ENCODE measurements around the gene NDFIP2. TPM values are rescaled to one million over a fixed set of nuclear protein-coding genes. Genes with fewer than 3 reads are reported as not detected.

Gene NDFIP2
- total and polyA plus RNA-seq, 5 experiments from 2014 or later: 0.57 to 3.1 (median 1.9) TPM

GRCh38 chr13:79468402-79468801 is 12.6 kb upstream of the NDFIP2 start:
- no peaks in the 10 kb centered on the region for H3K27me3 Mint-ChIP-seq
- no peaks in the 10 kb centered on the region for H3K4me1 Mint-ChIP-seq
- POLR2A ChIA-PET: no interaction called here
- no peak overlapping the region for H3K4me3 Mint-ChIP-seq
- DNase-seq (no peak), ATAC-seq (no peak)
- no peaks in the 10 kb centered on the region for H3K9me3 Mint-ChIP-seq
- H3K36me3 Mint-ChIP-seq: no peaks in the 10 kb centered on the region
- H3K27ac Mint-ChIP-seq: no peak overlapping the region

DNA sequence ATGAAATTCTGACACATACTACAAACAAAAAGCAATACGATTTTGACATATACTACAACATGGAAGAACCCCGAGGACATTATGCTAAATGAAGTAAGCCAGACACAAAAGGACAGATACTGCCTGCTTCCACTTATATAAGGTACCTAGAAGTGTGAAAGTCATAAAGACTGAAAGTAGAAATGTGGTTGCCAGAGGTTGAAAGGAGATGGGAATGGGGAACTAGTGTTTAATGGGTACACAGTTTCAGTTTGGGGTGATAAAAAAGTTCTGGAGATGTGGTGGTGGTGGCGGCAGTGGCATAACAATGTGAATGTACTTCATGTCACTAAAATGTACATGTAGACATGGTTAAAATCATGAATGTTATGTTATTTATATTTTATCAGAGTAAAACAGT is 12.1 kb upstream of the NDFIP2 start:
- H3K4me1 Mint-ChIP-seq: no peaks in the 10 kb centered on the region
- no peaks in the 10 kb centered on the region for H3K27me3 Mint-ChIP-seq
- no peaks in the 10 kb centered on the region for H3K9me3 Mint-ChIP-seq
- no peaks in the 10 kb centered on the region for H3K36me3 Mint-ChIP-seq
- DNase-seq (no peak), ATAC-seq (no peak)
- no peak overlapping the region for H3K4me3 Mint-ChIP-seq
- POLR2A ChIA-PET: no interaction called here
- H3K27ac Mint-ChIP-seq: no peak overlapping the region

DNA sequence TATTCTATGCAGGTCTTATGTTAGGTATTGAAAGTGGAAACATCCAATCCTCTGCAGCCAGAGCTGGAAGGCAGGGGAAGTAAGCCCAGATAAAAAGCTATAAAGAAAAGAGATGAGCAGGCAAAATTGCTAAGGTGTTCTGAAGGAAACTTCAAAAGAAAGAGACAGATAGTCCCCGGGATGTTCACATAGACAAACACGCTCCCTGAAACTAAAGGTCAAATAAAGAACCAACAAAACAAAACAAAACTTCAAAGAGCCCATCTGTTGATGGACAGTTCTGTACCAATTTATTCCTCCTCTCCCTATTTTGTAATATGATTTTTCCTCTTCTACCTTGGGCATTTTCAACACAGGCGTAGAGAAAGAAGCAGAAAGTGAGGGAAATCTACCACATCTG is 11.3 kb upstream of the NDFIP2 start:
- no peaks in the 10 kb centered on the region for H3K36me3 Mint-ChIP-seq
- POLR2A ChIA-PET: no interaction called here
- no peaks in the 10 kb centered on the region for H3K4me1 Mint-ChIP-seq

GRCh38 chr13:79470666-79471065 is 10.3 kb upstream of the NDFIP2 start:
- Mint-ChIP-seq H3K36me3 (no peaks in the 10 kb centered on the region), H3K4me1 (no peaks in the 10 kb centered on the region), H3K9me3 (peaks cover 0 to 4% (median 0%) of the 10 kb centered on the region in 9 donors), H3K4me3 (no peak overlapping the region), H3K27me3 (peaks cover 0 to 7% (median 0%) of the 10 kb centered on the region in 5 donors), H3K27ac (no peak overlapping the region)
- POLR2A ChIA-PET: no interaction called here
- ATAC-seq (no peak), DNase-seq (no peak)

More for the DNA sequence above, 11.3 kb upstream of the NDFIP2 start:
- Mint-ChIP-seq H3K9me3 (peaks cover 0 to 3% (median 0%) of the 10 kb centered on the region in 9 donors), H3K27me3 (peaks cover 0 to 4% (median 0%) of the 10 kb centered on the region in 5 donors), H3K27ac (no peak overlapping the region), H3K4me3 (no peak overlapping the region)
- no peak for ATAC-seq
- no peak for DNase-seq

DNA sequence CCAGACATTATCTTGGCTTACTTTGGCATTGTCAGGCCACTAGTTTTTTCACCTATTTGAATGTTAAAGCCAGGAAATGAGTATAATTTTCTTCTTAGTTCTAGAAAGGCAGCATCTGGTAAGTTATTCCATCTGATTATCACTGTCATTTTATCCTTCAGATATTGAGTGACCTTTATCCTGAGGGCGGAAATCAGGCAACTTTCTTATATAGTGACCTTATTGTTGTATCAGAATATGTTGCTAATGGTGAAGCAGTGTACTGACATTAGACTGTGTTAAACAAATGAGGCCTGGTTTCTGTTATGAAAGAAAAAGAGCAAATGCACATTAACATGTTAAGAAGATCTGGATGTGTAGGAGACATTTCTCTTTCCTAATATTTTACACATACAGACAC is 5.4 kb upstream of the NDFIP2 start:
- DNase-seq: no peak
- Mint-ChIP-seq H3K9me3 (peaks cover 0 to 4% (median 0%) of the 10 kb centered on the region in 9 donors), H3K36me3 (no peaks in the 10 kb centered on the region), H3K27me3 (peaks cover 0 to 7% (median 0%) of the 10 kb centered on the region in 5 donors), H3K27ac (no peak overlapping the region), H3K4me1 (peaks cover 3 to 15% (median 12%) of the 10 kb centered on the region in 4 donors), H3K4me3 (no peak overlapping the region)
- POLR2A ChIA-PET: no interaction called here
- no peak for ATAC-seq

DNA sequence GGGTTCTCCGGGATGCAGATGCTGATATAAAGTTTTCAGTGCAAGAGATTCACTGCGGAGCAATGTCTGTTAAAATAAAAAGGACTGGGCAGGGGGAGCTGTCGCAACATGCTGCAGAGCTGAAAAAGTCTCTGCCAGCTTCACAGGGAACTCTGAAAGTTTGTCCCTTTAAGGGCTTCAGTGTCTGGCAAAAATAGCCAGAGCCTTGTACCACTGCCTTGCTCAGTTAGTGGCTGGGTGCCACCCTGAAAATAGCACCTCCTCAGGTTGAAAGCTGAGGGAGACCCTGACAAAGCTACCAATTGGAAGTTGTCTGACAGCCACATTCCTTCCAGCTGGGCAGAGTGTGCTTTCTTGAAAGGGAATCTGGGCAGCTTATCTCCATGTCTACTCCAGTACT is 3.0 kb upstream of the NDFIP2 start:
- Mint-ChIP-seq H3K4me3 (no peak overlapping the region), H3K9me3 (peaks cover 0 to 4% (median 0%) of the 10 kb centered on the region in 9 donors), H3K36me3 (no peaks in the 10 kb centered on the region), H3K27ac (no peak overlapping the region), H3K4me1 (peaks cover 7 to 37% (median 29%) of the 10 kb centered on the region in 4 donors), H3K27me3 (peaks cover 0 to 13% (median under 1%) of the 10 kb centered on the region in 5 donors)
- ATAC-seq (no peak), DNase-seq (no peak)
- POLR2A ChIA-PET: no interaction called here

- DNase-seq (peak in 2 of 10 donors; percentile 1 to 4), ATAC-seq (peak; percentile 22 to 23)
- peak overlapping the region in 3 of 10 donors; percentile 29 to 93 (median 91) for H3K27ac Mint-ChIP-seq
- H3K4me3 Mint-ChIP-seq: peak overlapping the region; percentile 86 to 97 (median 90)
- POLR2A ChIA-PET: no interaction called here
- H3K9me3 Mint-ChIP-seq: no peaks in the 10 kb centered on the region
- H3K27me3 Mint-ChIP-seq: peaks cover 0 to 18% (median under 1%) of the 10 kb centered on the region in 5 donors
- peaks cover 11 to 44% (median 32%) of the 10 kb centered on the region in 4 donors for H3K4me1 Mint-ChIP-seq
- no peaks in the 10 kb centered on the region for H3K36me3 Mint-ChIP-seq
Observed at GRCh38 chr13:79479882-79480281, 1.1 kb upstream of the NDFIP2 start.

DNA sequence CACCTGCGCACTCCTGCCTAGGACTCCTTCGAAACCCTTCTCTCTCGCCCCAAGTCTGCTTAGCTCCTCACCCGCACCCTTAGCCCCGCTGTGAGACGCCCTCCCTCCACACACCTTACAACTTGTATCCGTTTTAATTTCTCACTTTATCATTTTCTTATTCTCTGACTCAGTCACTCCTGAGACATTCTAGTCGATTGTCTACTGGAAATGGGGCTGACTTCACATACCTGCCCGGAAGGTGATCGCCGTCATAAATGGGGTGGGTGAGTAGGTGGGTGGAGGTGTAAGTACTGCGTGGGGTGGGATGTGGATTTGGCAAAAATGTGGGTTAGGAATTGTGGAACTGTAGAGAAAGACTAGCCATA is 714 bp downstream of the NDFIP2 start:
- H3K9me3 Mint-ChIP-seq: no peaks in the 10 kb centered on the region
- H3K27ac Mint-ChIP-seq: peak overlapping the region; percentile 29 to 93 (median 86)
- peak; percentile 40 to 43 for ATAC-seq
- POLR2A ChIA-PET: interaction anchor here (0.8 to 1.2 kb wide), 2 partner anchors 49 to 76 kb away, joined by 3 read pairs; partner anchors contain the start of gene RBM26
- peak in 5 of 10 donors; percentile 2 to 28 (median 24) for DNase-seq
- H3K4me1 Mint-ChIP-seq: peaks cover 11 to 44% (median 34%) of the 10 kb centered on the region in 4 donors
- peaks cover 0 to 3% (median 0%) of the 10 kb centered on the region in 3 donors for H3K36me3 Mint-ChIP-seq
- peak overlapping the region; percentile 86 to 97 (median 90) for H3K4me3 Mint-ChIP-seq
- peaks cover 0 to 29% (median 8%) of the 10 kb centered on the region in 5 donors for H3K27me3 Mint-ChIP-seq

GRCh38 chr13:79482281-79482970 is 1.5 kb downstream of the NDFIP2 start:
- POLR2A ChIA-PET: no interaction called here
- Mint-ChIP-seq H3K27ac (peak overlapping the region in 3 of 10 donors; percentile 29 to 91 (median 87)), H3K36me3 (peaks cover 0 to 3% (median 2%) of the 10 kb centered on the region in 3 donors), H3K4me1 (peaks cover 11 to 44% (median 34%) of the 10 kb centered on the region in 4 donors), H3K27me3 (peaks cover 0 to 29% (median 8%) of the 10 kb centered on the region in 5 donors), H3K4me3 (peak overlapping the region; percentile 86 to 97 (median 90)), H3K9me3 (no peaks in the 10 kb centered on the region)
- DNase-seq: no peak
- no peak for ATAC-seq

DNA sequence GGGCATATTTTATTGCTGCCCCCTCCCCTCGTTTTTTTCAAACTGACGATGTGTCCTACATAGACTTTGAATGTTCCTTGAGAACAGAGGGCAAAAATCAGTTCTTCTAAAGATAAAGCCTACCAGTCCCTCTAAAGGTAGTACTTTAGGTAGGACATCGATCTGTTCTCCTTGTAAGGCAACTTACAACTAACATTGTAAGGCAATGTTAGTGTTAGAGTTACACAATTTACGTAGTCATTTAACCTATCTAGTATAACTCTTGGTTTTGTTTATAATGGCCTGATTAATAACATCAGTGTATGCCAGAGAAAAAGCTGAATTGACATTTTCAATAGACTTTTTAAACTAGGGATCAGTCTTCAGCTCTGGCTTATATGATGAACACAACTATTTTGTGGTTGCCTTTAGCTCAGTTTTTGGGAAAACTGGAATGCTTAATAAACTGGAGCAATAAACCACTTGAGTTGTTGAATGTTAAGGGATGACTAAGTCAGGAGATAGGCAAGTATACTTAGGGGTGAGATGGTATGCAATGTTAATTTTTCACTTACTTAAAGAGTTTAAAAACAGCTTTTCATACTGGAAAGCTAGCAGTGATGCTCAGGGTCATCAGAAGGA is 2.2 kb downstream of the NDFIP2 start:
- ATAC-seq (no peak), DNase-seq (no peak)
- H3K27ac Mint-ChIP-seq: no peak overlapping the region
- peaks cover 0 to 3% (median 2%) of the 10 kb centered on the region in 3 donors for H3K36me3 Mint-ChIP-seq
- no peaks in the 10 kb centered on the region for H3K9me3 Mint-ChIP-seq
- H3K27me3 Mint-ChIP-seq: peaks cover 0 to 29% (median 8%) of the 10 kb centered on the region in 5 donors
- POLR2A ChIA-PET: no interaction called here
- peaks cover 11 to 44% (median 34%) of the 10 kb centered on the region in 4 donors for H3K4me1 Mint-ChIP-seq
- H3K4me3 Mint-ChIP-seq: peak overlapping the region in 5 of 10 donors; percentile 17 to 37 (median 25)

DNA sequence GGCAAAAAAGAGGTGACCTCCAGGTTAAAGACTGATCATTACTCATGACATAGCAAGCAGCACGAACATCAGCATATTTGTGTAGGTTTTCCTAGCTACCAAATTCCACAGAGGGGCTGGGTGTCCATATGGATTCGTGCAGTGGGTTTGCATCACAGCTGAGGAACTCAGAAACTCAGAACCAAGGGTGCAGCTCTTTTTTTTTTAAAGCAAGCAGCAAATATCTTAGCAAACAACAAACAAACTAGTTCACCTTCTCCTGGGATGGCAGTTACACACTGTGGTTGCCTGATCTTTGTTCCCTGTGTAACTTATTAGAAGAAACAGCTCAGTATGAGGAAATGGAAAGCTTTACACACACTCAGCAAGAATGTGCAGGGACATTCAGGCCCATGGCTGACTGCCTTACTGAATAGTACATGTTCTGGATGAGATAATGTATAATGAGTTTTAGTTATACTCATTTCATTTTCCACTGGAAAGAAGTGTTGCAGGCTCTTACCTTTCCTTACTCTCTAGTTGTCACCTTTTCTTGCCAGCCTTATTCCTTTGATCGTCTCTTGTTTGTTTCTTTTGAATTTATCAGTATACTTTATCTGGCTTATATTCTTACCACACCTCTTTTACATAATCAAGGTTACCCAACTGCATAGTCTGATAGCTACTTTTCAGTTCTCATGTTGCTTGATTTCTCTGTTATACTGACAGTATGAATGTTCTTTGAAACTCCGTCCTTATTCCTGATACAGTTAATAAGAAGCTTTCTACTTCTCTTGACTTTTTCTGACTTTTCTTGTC is 4.3 kb downstream of the NDFIP2 start:
- ATAC-seq (no peak), DNase-seq (no peak)
- Mint-ChIP-seq H3K36me3 (peaks cover 0 to 10% (median 2%) of the 10 kb centered on the region in 3 donors), H3K27me3 (peaks cover 0 to 28% (median 8%) of the 10 kb centered on the region in 5 donors), H3K4me1 (peaks cover 8 to 32% (median 28%) of the 10 kb centered on the region in 4 donors), H3K27ac (no peak overlapping the region), H3K9me3 (no peaks in the 10 kb centered on the region), H3K4me3 (no peak overlapping the region)
- POLR2A ChIA-PET: no interaction called here

GRCh38 chr13:79486433-79487188 is 5.7 kb downstream of the NDFIP2 start:
- ATAC-seq (no peak), DNase-seq (no peak)
- H3K4me1 Mint-ChIP-seq: peaks cover 7 to 25% (median 16%) of the 10 kb centered on the region in 4 donors
- H3K36me3 Mint-ChIP-seq: peaks cover 0 to 10% (median 2%) of the 10 kb centered on the region in 3 donors
- POLR2A ChIA-PET: no interaction called here
- H3K4me3 Mint-ChIP-seq: no peak overlapping the region
- no peaks in the 10 kb centered on the region for H3K9me3 Mint-ChIP-seq
- H3K27me3 Mint-ChIP-seq: peaks cover 0 to 27% (median 8%) of the 10 kb centered on the region in 5 donors
- no peak overlapping the region for H3K27ac Mint-ChIP-seq

All from naive thymus-derived CD8-positive, alpha-beta T cell (primary cell).